GM19025 (cell line): ENCODE results near the gene C8G.

Experiments used
- ATAC-seq: cut with Tn5 transposase; IDR thresholded peaks from one replicate; pipeline ENCODE4 v1.9.1; 2021; ENCODE audit warnings: mild to moderate bottlenecking, low read depth, moderate library complexity; ENCODE audit not compliant: unreplicated experiment

C8G gene

GRCh38 chr9:136944519-136945332 is at the start of gene C8G, which contains the start of gene FBXW5:
C8G (plus strand) TSS chr9:136945243; CDS start chr9:136945321, 78 bp downstream.
FBXW5 (minus strand) TSS chr9:136944738; CDS start chr9:136944083, 655 bp downstream.
- peak; percentile 86 for ATAC-seq

GRCh38 chr9:136896027-136896426 is 49.0 kb upstream of the C8G start:
- ATAC-seq = no peak

GRCh38 chr9:136898483-136899100 is 46.5 kb upstream of the C8G start:
- no peak for ATAC-seq

GRCh38 chr9:136899196-136899595 is 45.8 kb upstream of the C8G start:
- no peak for ATAC-seq

- ATAC-seq = no peak
Observed at GRCh38 chr9:136900556-136900955, 44.5 kb upstream of the C8G start.

GRCh38 chr9:136900988-136901515 is 44.0 kb upstream of the C8G start:
- no peak for ATAC-seq

- peak; percentile 46 for ATAC-seq
Observed at GRCh38 chr9:136901516-136902258, 43.4 kb upstream of the C8G start.

- ATAC-seq = peak; percentile 53
Observed at GRCh38 chr9:136902259-136902821, 42.7 kb upstream of the C8G start.

GRCh38 chr9:136903041-136903554 is 41.9 kb upstream of the C8G start:
- no peak for ATAC-seq

GRCh38 chr9:136906266-136906665 is 38.8 kb upstream of the C8G start:
- no peak for ATAC-seq

GRCh38 chr9:136907011-136907914 is 37.8 kb upstream of the C8G start:
- no peak for ATAC-seq

- ATAC-seq = no peak
Observed at GRCh38 chr9:136910197-136910900, 34.7 kb upstream of the C8G start.

GRCh38 chr9:136910901-136911245 is 34.2 kb upstream of the C8G start:
- ATAC-seq = no peak

GRCh38 chr9:136913701-136914438 is 31.2 kb upstream of the C8G start:
- ATAC-seq = no peak

GRCh38 chr9:136915632-136916329 is 29.3 kb upstream of the C8G start:
- no peak for ATAC-seq

- ATAC-seq = no peak
Observed at GRCh38 chr9:136916330-136917184, 28.5 kb upstream of the C8G start.

GRCh38 chr9:136917902-136918301 is 27.1 kb upstream of the C8G start:
- no peak for ATAC-seq
